ENCODE results near the gene SSC5D. TPM values are rescaled to one million over a fixed set of nuclear protein-coding genes. Genes with fewer than 3 reads are reported as not detected.

SSC5D gene
- total RNA-seq, 6 experiments from 2014 or later: 47.7 to 59.9 (median 51.9) TPM

DNA sequence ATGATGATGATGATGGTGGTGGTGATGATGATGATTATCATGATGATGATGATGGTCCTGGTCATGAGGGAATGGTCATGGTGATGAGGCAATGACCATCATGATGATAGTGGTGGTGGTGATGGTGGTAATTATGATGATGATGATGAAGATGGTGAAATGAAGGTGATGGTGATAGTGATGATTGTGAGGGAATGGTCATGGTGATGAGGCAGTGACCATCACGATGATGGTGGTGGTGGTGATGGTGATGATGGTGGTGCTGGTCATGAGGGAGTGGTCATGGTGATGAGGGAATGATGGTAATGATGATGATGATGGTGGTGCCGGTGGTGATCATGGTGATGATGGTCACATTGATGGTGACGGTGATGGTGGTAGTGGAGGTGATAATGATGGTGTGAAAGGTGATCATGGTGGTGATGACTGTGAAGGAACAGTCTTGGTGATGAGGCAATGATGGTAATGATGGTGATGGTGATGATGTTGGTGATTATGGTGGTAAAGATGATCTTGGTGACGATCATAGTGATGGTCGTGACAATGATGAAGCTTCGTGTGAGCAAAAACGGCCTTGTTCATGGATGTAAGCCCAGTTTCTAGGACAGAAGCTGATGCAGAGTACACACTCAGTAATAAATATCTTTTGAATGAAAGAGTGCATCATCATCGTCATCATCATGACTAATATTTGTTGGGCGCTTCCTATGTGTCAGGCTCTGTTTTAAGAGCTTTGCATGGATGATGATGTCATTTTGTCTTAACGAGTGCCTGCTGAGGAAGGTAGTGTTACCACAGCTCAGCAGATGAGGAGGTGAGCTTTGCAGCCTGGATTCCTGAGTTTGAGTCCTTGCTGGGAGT, 31.4 kb downstream of the SSC5D start:
- TF ChIP-seq, protein P1, sequence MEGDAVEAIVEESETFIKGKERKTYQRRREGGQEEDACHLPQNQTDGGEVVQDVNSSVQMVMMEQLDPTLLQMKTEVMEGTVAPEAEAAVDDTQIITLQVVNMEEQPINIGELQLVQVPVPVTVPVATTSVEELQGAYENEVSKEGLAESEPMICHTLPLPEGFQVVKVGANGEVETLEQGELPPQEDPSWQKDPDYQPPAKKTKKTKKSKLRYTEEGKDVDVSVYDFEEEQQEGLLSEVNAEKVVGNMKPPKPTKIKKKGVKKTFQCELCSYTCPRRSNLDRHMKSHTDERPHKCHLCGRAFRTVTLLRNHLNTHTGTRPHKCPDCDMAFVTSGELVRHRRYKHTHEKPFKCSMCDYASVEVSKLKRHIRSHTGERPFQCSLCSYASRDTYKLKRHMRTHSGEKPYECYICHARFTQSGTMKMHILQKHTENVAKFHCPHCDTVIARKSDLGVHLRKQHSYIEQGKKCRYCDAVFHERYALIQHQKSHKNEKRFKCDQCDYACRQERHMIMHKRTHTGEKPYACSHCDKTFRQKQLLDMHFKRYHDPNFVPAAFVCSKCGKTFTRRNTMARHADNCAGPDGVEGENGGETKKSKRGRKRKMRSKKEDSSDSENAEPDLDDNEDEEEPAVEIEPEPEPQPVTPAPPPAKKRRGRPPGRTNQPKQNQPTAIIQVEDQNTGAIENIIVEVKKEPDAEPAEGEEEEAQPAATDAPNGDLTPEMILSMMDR (IDR thresholded peaks at IDR 0.05): no peak
- Mint-ChIP-seq H3K4me1 (ENCODE audit: low read depth) (peaks cover 14% of the 10 kb centered on the region), H3K9me3 (no peaks in the 10 kb centered on the region), H3K36me3 (ENCODE audit: low read depth) (peaks cover 5% of the 10 kb centered on the region), H3K4me3 (no peak overlapping the region), H3K27ac (no peak overlapping the region), H3K27me3 (ENCODE audit: insufficient read depth) (peaks cover 2% of the 10 kb centered on the region; the same call in 1 of the 2 replicates)
- peak; percentile 96 for DNase-seq

GRCh38 chr19:55520691-55521292, 32.6 kb downstream of the SSC5D start:
- no peaks in the 10 kb centered on the region for H3K9me3 Mint-ChIP-seq
- no peak overlapping the region; the same call in 1 of the 2 replicates for H3K27ac Mint-ChIP-seq
- DNase-seq: no peak
- peaks cover 5% of the 10 kb centered on the region for H3K36me3 Mint-ChIP-seq (ENCODE audit: low read depth)
- peaks cover 6% of the 10 kb centered on the region; the same call in 1 of the 2 replicates for H3K27me3 Mint-ChIP-seq (ENCODE audit: insufficient read depth)
- peaks cover 15% of the 10 kb centered on the region for H3K4me1 Mint-ChIP-seq (ENCODE audit: low read depth)
- no peak overlapping the region for H3K4me3 Mint-ChIP-seq
- TF ChIP-seq, protein P1 (IDR thresholded peaks at IDR 0.05): no peak

- DNase-seq: no peak
- peaks cover 10% of the 10 kb centered on the region for H3K4me1 Mint-ChIP-seq (ENCODE audit: low read depth)
- peaks cover 5% of the 10 kb centered on the region; the same call in 1 of the 2 replicates for H3K36me3 Mint-ChIP-seq (ENCODE audit: low read depth)
- TF ChIP-seq, protein P1 (IDR thresholded peaks at IDR 0.05): no peak
- H3K27ac Mint-ChIP-seq: no peak overlapping the region
- H3K27me3 Mint-ChIP-seq (ENCODE audit: insufficient read depth): peaks cover 6% of the 10 kb centered on the region
- H3K9me3 Mint-ChIP-seq: no peaks in the 10 kb centered on the region
- H3K4me3 Mint-ChIP-seq: peak overlapping the region; percentile 47; the same call in 1 of the 2 replicates
These were observed 37.3 kb downstream of the SSC5D start for GRCh38 chr19:55525289-55526101.

DNA sequence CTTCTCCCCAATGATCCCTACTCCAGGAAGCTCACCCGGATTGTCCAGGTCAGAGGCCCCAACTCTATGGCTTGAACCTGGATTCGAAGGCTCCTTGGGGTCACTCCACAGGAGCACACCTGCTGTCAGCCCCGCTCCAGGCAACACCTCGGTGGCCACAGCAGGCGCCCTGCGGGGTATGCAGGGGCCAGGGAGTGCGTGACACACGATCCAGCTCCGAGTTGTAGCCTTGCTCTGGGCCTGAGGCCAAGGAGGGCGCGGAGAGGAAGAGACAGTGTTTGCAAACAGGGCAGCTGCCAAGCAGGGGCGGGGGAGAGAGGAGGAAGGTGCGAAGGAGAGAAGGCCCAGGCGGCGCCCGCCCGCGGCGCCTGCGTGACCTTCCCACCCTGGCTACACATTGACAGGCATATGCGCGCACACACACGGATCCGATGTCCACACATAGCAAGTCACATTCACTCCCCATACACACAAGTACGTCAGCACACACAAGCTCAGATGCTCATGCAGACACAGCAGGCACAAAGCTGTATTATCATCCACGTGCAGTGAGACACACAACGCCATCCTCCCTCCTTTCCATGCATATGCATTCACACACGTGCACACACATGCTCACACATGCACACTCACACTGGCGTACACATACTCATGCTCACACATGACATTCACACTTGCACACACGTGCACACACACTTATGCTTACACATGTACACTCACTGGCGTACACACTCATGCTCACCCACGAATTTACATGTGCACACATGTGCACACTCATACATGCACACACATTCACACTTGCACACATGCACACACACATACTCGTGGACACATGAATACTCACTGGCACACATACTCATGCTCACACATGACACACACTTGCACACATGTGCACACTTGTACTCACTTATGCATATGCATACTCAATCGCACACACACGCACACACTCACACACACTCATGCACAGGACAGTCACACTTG, 38.3 kb downstream of the SSC5D start:
- no peaks in the 10 kb centered on the region for H3K9me3 Mint-ChIP-seq
- peaks cover 6% of the 10 kb centered on the region for H3K27me3 Mint-ChIP-seq (ENCODE audit: insufficient read depth)
- no peak overlapping the region for H3K27ac Mint-ChIP-seq
- H3K4me3 Mint-ChIP-seq: no peak overlapping the region
- TF ChIP-seq, protein P1 (IDR thresholded peaks at IDR 0.05): no peak
- H3K36me3 Mint-ChIP-seq (ENCODE audit: low read depth): peaks cover 5% of the 10 kb centered on the region; the same call in 1 of the 2 replicates
- peaks cover 10% of the 10 kb centered on the region for H3K4me1 Mint-ChIP-seq (ENCODE audit: low read depth)
- peak; percentile 51 for DNase-seq

Data from HFFc6 (cell line).